Measurements from ENCODE around the gene EMC1. TPM values are rescaled to one million over a fixed set of nuclear protein-coding genes. Genes with fewer than 3 reads are reported as not detected.
"Not testable (repeated sequence)": the region's sequence is repeated elsewhere in the genome, so short reads cannot be mapped to it uniquely, and the experiment has no call there.

The EMC1 gene
- total RNA-seq = 10 to 100 TPM; 29.8 to 43.7 (median 37.1) TPM
- 10 to 100 TPM; 18.6 to 25.6 TPM for polyA plus RNA-seq
- total RNA-seq = 62.1 reads per million, percentile 75 among the genes with 10 or more reads in this experiment

GRCh38 chr1:19251305-19252196, at the start of gene EMC1, which contains the start of gene MRTO4:
EMC1 (minus strand) TSS chr1:19251524; CDS start chr1:19251509, 15 bp downstream.
MRTO4 (plus strand) TSS chr1:19251805; CDS start chr1:19251836, 31 bp downstream.
- Histone ChIP-seq H3K4me3 (ENCODE audit: low read length) (peak within 1 kb of the TSS; percentile 92), H3K27me3 (ENCODE audit: control insufficient read depth in 2 of 2, insufficient read depth in 2 of 2, low read length in 2 of 2) (no peaks in the 10 kb centered on the region), H3K4me1 (ENCODE audit: control insufficient read depth in 2 of 2, insufficient read depth in 2 of 2, low read length in 2 of 2) (peaks cover 26 to 30% of the 10 kb centered on the region in 2 donors), H3K36me3 (ENCODE audit: control insufficient read depth in 2 of 3, insufficient read depth in 3 of 3, low read length in 3 of 3) (peaks cover 0 to 30% (median 0%) of the 10 kb centered on the region in 3 experiments), H3K27ac (ENCODE audit: low read depth, low read length) (peak within 1 kb of the TSS; percentile 91), H3K9me3 (ENCODE audit: control insufficient read depth in 2 of 3, low read length in 3 of 3) (no peaks in the 10 kb centered on the region)
- Mint-ChIP-seq H3K4me1 (peaks cover 20 to 46% (median 29%) of the 10 kb centered on the region in 7 donors), H3K27ac (peak within 1 kb of the TSS; percentile 91 to 97 (median 95)), H3K27me3 (no peaks in the 10 kb centered on the region), H3K36me3 (peaks cover 0 to 2% (median 0%) of the 10 kb centered on the region in 5 donors), H3K4me3 (peak within 1 kb of the TSS; percentile 91 to 98 (median 96)), H3K9me3 (peaks cover 0 to 1% (median 0%) of the 10 kb centered on the region in 11 donors)
- CTCF ChIA-PET = interaction anchor here (1.2 kb wide), 1 partner anchor 367 kb away, joined by 3 read pairs; no protein-coding TSS in a partner anchor
- peak; percentile 97 for ATAC-seq
- intact Hi-C loops (cut with micrococcal nuclease) = loop anchor here (1.0 to 2.0 kb wide), 11 partner anchors 10 to 549 kb away; partner anchors contain the start of genes UBR4 (in 2 of the 2), AKR7A2 (in 1 of the 2), ALDH4A1 (in 1 of the 2) and CAPZB (in 1 of the 2)
- POLR2A ChIA-PET = interaction anchor here (0.6 to 1.6 kb wide), 8 partner anchors 11 to 346 kb away, joined by 3 to 7 read pairs (median 3); partner anchors contain the start of gene UBR4
- DNase-seq = peak; percentile 83 to 96 (median 92)

DNA sequence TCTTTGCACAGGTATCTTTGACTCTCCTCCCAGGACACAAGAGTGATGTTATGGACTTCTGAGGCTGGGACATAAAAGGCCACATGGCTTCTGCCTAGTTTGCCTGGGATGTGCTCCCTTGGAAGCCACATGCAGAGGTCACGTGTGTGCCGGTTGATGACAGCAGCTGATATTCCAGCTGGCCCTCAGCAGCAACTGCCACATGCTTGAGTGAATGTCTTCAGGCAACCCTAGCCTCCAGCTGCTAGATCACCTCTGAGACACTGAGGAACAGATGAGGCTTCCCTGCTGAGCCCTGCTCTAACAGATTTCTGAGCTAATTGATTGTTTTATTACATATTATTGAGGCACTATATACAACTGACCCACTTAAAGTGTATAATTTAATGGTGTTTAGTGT, 48.9 kb upstream of the EMC1 start:
- Histone ChIP-seq H3K36me3 (ENCODE audit: control insufficient read depth in 2 of 3, insufficient read depth in 3 of 3, low read length in 3 of 3) (peaks cover 0 to 23% (median 3%) of the 10 kb centered on the region in 3 experiments), H3K4me1 (ENCODE audit: control insufficient read depth in 2 of 2, insufficient read depth in 2 of 2, low read length in 2 of 2) (no peaks in the 10 kb centered on the region), H3K4me3 (ENCODE audit: low read length) (no peak overlapping the region), H3K27ac (ENCODE audit: low read depth, low read length) (no peak overlapping the region), H3K27me3 (ENCODE audit: control insufficient read depth in 2 of 2, insufficient read depth in 2 of 2, low read length in 2 of 2) (no peaks in the 10 kb centered on the region), H3K9me3 (ENCODE audit: control insufficient read depth in 2 of 3, low read length in 3 of 3) (peaks cover 0 to 8% (median 0%) of the 10 kb centered on the region in 3 experiments)
- H3K36me3 Mint-ChIP-seq = peaks cover 10 to 45% (median 28%) of the 10 kb centered on the region in 5 donors
- ATAC-seq (no peak), DNase-seq (no peak)
- CTCF ChIA-PET = no interaction called here
- no peak overlapping the region for H3K27ac Mint-ChIP-seq
- H3K9me3 Mint-ChIP-seq = peaks cover 0 to 17% (median 8%) of the 10 kb centered on the region in 11 donors
- peaks cover 0 to 6% (median 0%) of the 10 kb centered on the region in 7 donors for H3K4me1 Mint-ChIP-seq
- no peaks in the 10 kb centered on the region for H3K27me3 Mint-ChIP-seq
- POLR2A ChIA-PET = no interaction called here
- H3K4me3 Mint-ChIP-seq = no peak overlapping the region
- intact Hi-C loops (cut with micrococcal nuclease) = no loop called here

DNA sequence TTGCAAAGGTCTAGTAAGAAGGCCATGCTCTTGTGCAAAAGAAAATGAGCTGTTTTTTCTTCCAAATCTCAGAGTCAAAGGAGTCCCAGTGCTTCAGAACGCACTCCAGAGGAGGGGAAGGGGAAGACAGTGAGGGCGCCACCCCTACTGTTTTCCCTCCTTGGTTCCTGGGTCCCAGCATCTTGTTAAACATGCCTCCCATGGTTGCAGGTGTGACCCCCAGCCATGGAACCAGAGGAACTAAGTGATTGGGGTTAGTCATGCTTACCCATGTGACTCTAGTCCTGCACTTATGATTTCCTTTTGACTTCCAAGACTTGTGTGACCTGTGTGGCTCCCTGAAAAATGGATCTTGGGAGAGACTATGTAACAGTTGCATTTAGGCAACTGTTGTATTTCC, 43.3 kb upstream of the EMC1 start:
- Histone ChIP-seq H3K27me3 (ENCODE audit: control insufficient read depth in 2 of 2, insufficient read depth in 2 of 2, low read length in 2 of 2) (no peaks in the 10 kb centered on the region), H3K36me3 (ENCODE audit: control insufficient read depth in 2 of 3, insufficient read depth in 3 of 3, low read length in 3 of 3) (no peaks in the 10 kb centered on the region), H3K4me1 (ENCODE audit: control insufficient read depth in 2 of 2, insufficient read depth in 2 of 2, low read length in 2 of 2) (no peaks in the 10 kb centered on the region), H3K9me3 (ENCODE audit: control insufficient read depth in 2 of 3, low read length in 3 of 3) (peaks cover 0 to 18% (median 0%) of the 10 kb centered on the region in 3 experiments), H3K4me3 (ENCODE audit: low read length) (no peak overlapping the region), H3K27ac (ENCODE audit: low read depth, low read length) (no peak overlapping the region)
- DNase-seq = no peak
- Mint-ChIP-seq H3K4me1 (peaks cover 0 to under 1% (median 0%) of the 10 kb centered on the region in 7 donors), H3K27ac (no peak overlapping the region), H3K9me3 (peaks cover 0 to 52% (median 26%) of the 10 kb centered on the region in 11 donors), H3K4me3 (no peak overlapping the region), H3K27me3 (peaks cover 0 to 4% (median 3%) of the 10 kb centered on the region in 5 donors), H3K36me3 (peaks cover 3 to 41% (median 33%) of the 10 kb centered on the region in 5 donors)
- POLR2A ChIA-PET = no interaction called here
- no peak for ATAC-seq
- intact Hi-C loops (cut with micrococcal nuclease) = no loop called here
- CTCF ChIA-PET = no interaction called here

- no peaks in the 10 kb centered on the region for H3K27me3 ChIP-seq (ENCODE audit: control insufficient read depth in 2 of 2, insufficient read depth in 2 of 2, low read length in 2 of 2)
- ChIA-PET POLR2A (interaction anchor here (0.6 kb wide), 1 partner anchor 272 kb away, joined by 3 read pairs; no protein-coding TSS in a partner anchor), CTCF (no interaction called here)
- H3K4me3 ChIP-seq (ENCODE audit: low read length) = peak overlapping the region; percentile 58
- peaks cover 0 to under 1% (median 0%) of the 10 kb centered on the region in 3 experiments for H3K9me3 ChIP-seq (ENCODE audit: control insufficient read depth in 2 of 3, low read length in 3 of 3)
- H3K4me1 ChIP-seq (ENCODE audit: control insufficient read depth in 2 of 2, insufficient read depth in 2 of 2, low read length in 2 of 2) = peaks cover 3 to 7% of the 10 kb centered on the region in 2 donors
- Mint-ChIP-seq H3K36me3 (peaks cover under 1 to 27% (median 9%) of the 10 kb centered on the region in 5 donors), H3K27ac (no peak overlapping the region), H3K4me1 (peaks cover 0 to 11% (median 9%) of the 10 kb centered on the region in 7 donors), H3K4me3 (peak overlapping the region; percentile 26 to 73 (median 54)), H3K9me3 (peaks cover 0 to 25% (median 9%) of the 10 kb centered on the region in 11 donors), H3K27me3 (peaks cover 9 to 17% (median 10%) of the 10 kb centered on the region in 5 donors)
- no peaks in the 10 kb centered on the region for H3K36me3 ChIP-seq (ENCODE audit: control insufficient read depth in 2 of 3, insufficient read depth in 3 of 3, low read length in 3 of 3)
- H3K27ac ChIP-seq (ENCODE audit: low read depth, low read length) = no peak overlapping the region
- no peak for ATAC-seq
- intact Hi-C loops (cut with micrococcal nuclease) = no loop called here
- no peak for DNase-seq
Observed at GRCh38 chr1:19289244-19289643, 37.9 kb upstream of the EMC1 start.

- H3K4me3 Mint-ChIP-seq = peak within 1 kb of the TSS; percentile 37 to 79 (median 69)
- H3K27me3 Mint-ChIP-seq = peaks cover 9 to 17% (median 10%) of the 10 kb centered on the region in 5 donors
- peaks cover 0 to 25% (median 6%) of the 10 kb centered on the region in 5 donors for H3K36me3 Mint-ChIP-seq
- H3K4me1 Mint-ChIP-seq = peaks cover 0 to 11% (median 9%) of the 10 kb centered on the region in 7 donors
- ATAC-seq (peak; percentile 90), DNase-seq (peak; percentile 31 to 49 (median 44))
- H3K27me3 ChIP-seq (ENCODE audit: control insufficient read depth in 2 of 2, insufficient read depth in 2 of 2, low read length in 2 of 2); H3K27ac ChIP-seq (ENCODE audit: low read depth, low read length); H3K4me1 ChIP-seq (ENCODE audit: control insufficient read depth in 2 of 2, insufficient read depth in 2 of 2, low read length in 2 of 2); intact Hi-C loops (cut with micrococcal nuclease); H3K9me3 ChIP-seq (ENCODE audit: control insufficient read depth in 2 of 3, low read length in 3 of 3); H3K36me3 ChIP-seq (ENCODE audit: control insufficient read depth in 2 of 3, insufficient read depth in 3 of 3, low read length in 3 of 3); CTCF ChIA-PET: not testable (repeated sequence)
- POLR2A ChIA-PET = interaction anchor here (0.7 kb wide), 1 partner anchor 77 kb away, joined by 3 read pairs; no protein-coding TSS in a partner anchor
- peak within 1 kb of the TSS; percentile 58 for H3K4me3 ChIP-seq (ENCODE audit: low read length)
- peaks cover 0 to 19% (median 8%) of the 10 kb centered on the region in 11 donors for H3K9me3 Mint-ChIP-seq
- peak within 1 kb of the TSS in 1 of 9 donors; percentile 16 for H3K27ac Mint-ChIP-seq
Observed at GRCh38 chr1:19288324-19289241, 37.3 kb upstream of the EMC1 start, which contains the start of gene AKR7A3. AKR7A3 (minus strand) TSS chr1:19288770; CDS start chr1:19288709, 61 bp downstream.

Measured in naive thymus-derived CD4-positive, alpha-beta T cell (primary cell).